Muscle of leg (tissue), 11 donors: ENCODE measurements around the gene DGKQ. TPM values are rescaled to one million over a fixed set of nuclear protein-coding genes. Genes with fewer than 3 reads are reported as not detected.

Experiments used
- DNase-seq: peaks from one replicate; pipeline ENCODE4 v3.0.0; 2013
- H3K27ac ChIP-seq: one replicate; pipeline ENCODE4 v1.5.1; 2013; ENCODE audit warnings: mild to moderate bottlenecking, low read length, control low read depth
- H3K27me3 ChIP-seq: one replicate; pipeline ENCODE4 v1.6.1; 2013; ENCODE audit warnings: low read length; ENCODE audit not compliant: control insufficient read depth, insufficient read depth
- H3K36me3 ChIP-seq: one replicate; pipeline ENCODE4 v1.6.1; 2013; ENCODE audit warnings: low read length; ENCODE audit not compliant: control insufficient read depth, insufficient read depth
- H3K4me1 ChIP-seq: one replicate; pipeline ENCODE4 v1.6.1; 2013; ENCODE audit warnings: low read length; ENCODE audit not compliant: control insufficient read depth, insufficient read depth
- H3K4me3 ChIP-seq: one replicate; pipeline ENCODE4 v1.5.1; 2013; ENCODE audit warnings: low read length, control low read depth
- H3K9me3 ChIP-seq: replicated peaks from 2 replicates; pipeline ENCODE4 v1.6.1; 2013; ENCODE audit warnings: low read depth, low read length; ENCODE audit not compliant: control insufficient read depth
- WGBS: methylation state at CpG from one replicate; pipeline ENCODE4 v1.1.5; 2013; ENCODE audit warnings: missing lambda C conversion rate; ENCODE audit not compliant: insufficient coverage; 5-methylcytosine and 5-hydroxymethylcytosine counted together
- polyA plus RNA-seq, 8 donors: library from polyadenylated mRNA; unstranded; fragments of 120-200 nt; gene quantifications; one replicate each; pipeline versions ENCODE4 v1.2.1 to v1.2.3, GENCODE V29; 2013; ENCODE audit warnings: inconsistent platforms in 1 of 8, low replicate concordance in 1 of 8; ENCODE audit not compliant: insufficient read length in 8 of 8, insufficient read depth in 1 of 8
- total RNA-seq: library from RNA; stranded (reverse); fragments of 120-200 nt; gene quantifications from one replicate; pipeline ENCODE4 v1.2.4, GENCODE V29; 2013

The DGKQ gene
- total and polyA plus RNA-seq, 9 donors, result 3.9 to 7.8 (median 4.7) TPM

- no peak overlapping the region for H3K4me3 ChIP-seq
Measured at GRCh38 chr4:965766-966134, 7.6 kb downstream of the DGKQ start.

GRCh38 chr4:965048-965765, 8.2 kb downstream of the DGKQ start:
- no peaks in the 10 kb centered on the region for H3K9me3 ChIP-seq
- DNase-seq, result no peak
- H3K27me3 ChIP-seq, result peaks cover 23% of the 10 kb centered on the region
- peaks cover 2% of the 10 kb centered on the region for H3K4me1 ChIP-seq
- WGBS, result 84% methylated on average over 20 of the region's 26 CpGs
- peaks cover 21% of the 10 kb centered on the region for H3K36me3 ChIP-seq
- no peak overlapping the region for H3K27ac ChIP-seq
- no peak overlapping the region for H3K4me3 ChIP-seq

More at GRCh38 chr4:965766-966134, 7.6 kb downstream of the DGKQ start:
- H3K9me3 ChIP-seq, result no peaks in the 10 kb centered on the region
- H3K27me3 ChIP-seq, result peaks cover 24% of the 10 kb centered on the region
- peaks cover 2% of the 10 kb centered on the region for H3K4me1 ChIP-seq
- no peak overlapping the region for H3K27ac ChIP-seq
- peaks cover 21% of the 10 kb centered on the region for H3K36me3 ChIP-seq
- WGBS, result 82% methylated on average over 17 of the region's 21 CpGs
- no peak for DNase-seq

GRCh38 chr4:964346-965025, 8.9 kb downstream of the DGKQ start:
- DNase-seq, result no peak
- 81% methylated on average over 21 of the region's 23 CpGs for WGBS
- H3K4me3 ChIP-seq, result no peak overlapping the region
- H3K4me1 ChIP-seq, result peaks cover 2% of the 10 kb centered on the region
- H3K27me3 ChIP-seq, result peaks cover 23% of the 10 kb centered on the region
- H3K36me3 ChIP-seq, result peaks cover 22% of the 10 kb centered on the region
- H3K9me3 ChIP-seq, result no peaks in the 10 kb centered on the region
- H3K27ac ChIP-seq, result no peak overlapping the region

- no peak for DNase-seq
- peaks cover 2% of the 10 kb centered on the region for H3K4me1 ChIP-seq
- 91% methylated on average over 28 of the region's 39 CpGs for WGBS
- H3K36me3 ChIP-seq, result peaks cover 30% of the 10 kb centered on the region
- H3K27ac ChIP-seq, result no peak overlapping the region
- peaks cover 15% of the 10 kb centered on the region for H3K27me3 ChIP-seq
- no peak overlapping the region for H3K4me3 ChIP-seq
- no peaks in the 10 kb centered on the region for H3K9me3 ChIP-seq
Measured at GRCh38 chr4:963276-964225, 9.8 kb downstream of the DGKQ start.

- H3K36me3 ChIP-seq, result peaks cover 34% of the 10 kb centered on the region
- 90% methylated on average over 46 of the region's 54 CpGs for whole genome bisulfite sequencing
- H3K27me3 ChIP-seq, result peaks cover 6% of the 10 kb centered on the region
- H3K4me1 ChIP-seq, result no peaks in the 10 kb centered on the region
- H3K4me3 ChIP-seq, result no peak overlapping the region
- no peaks in the 10 kb centered on the region for H3K9me3 ChIP-seq
- no peak overlapping the region for H3K27ac ChIP-seq
- DNase-seq, result no peak
Measured at GRCh38 chr4:962231-963208, 10.8 kb downstream of the DGKQ start.

GRCh38 chr4:961351-962230, 11.8 kb downstream of the DGKQ start:
- WGBS, result 88% methylated on average over 50 of the region's 52 CpGs
- Histone ChIP-seq H3K4me1 (no peaks in the 10 kb centered on the region), H3K36me3 (peaks cover 34% of the 10 kb centered on the region), H3K27me3 (no peaks in the 10 kb centered on the region), H3K27ac (no peak overlapping the region), H3K4me3 (no peak overlapping the region), H3K9me3 (no peaks in the 10 kb centered on the region)
- no peak for DNase-seq

GRCh38 chr4:960636-961350, 12.6 kb downstream of the DGKQ start:
- WGBS, result 90% methylated on average over 32 of the region's 35 CpGs
- DNase-seq, result no peak
- H3K36me3 ChIP-seq, result peaks cover 31% of the 10 kb centered on the region

GRCh38 chr4:960140-960635, 13.2 kb downstream of the DGKQ start:
- no peaks in the 10 kb centered on the region for H3K9me3 ChIP-seq
- H3K4me1 ChIP-seq, result no peaks in the 10 kb centered on the region
- no peak overlapping the region for H3K27ac ChIP-seq
- no peak for DNase-seq
- no peak overlapping the region for H3K4me3 ChIP-seq
- H3K27me3 ChIP-seq, result no peaks in the 10 kb centered on the region
- 78% methylated on average over 14 of the region's 16 CpGs for WGBS
- peaks cover 37% of the 10 kb centered on the region for H3K36me3 ChIP-seq

More at GRCh38 chr4:960636-961350, 12.6 kb downstream of the DGKQ start:
- Histone ChIP-seq H3K4me3 (no peak overlapping the region), H3K27ac (no peak overlapping the region), H3K9me3 (no peaks in the 10 kb centered on the region), H3K27me3 (no peaks in the 10 kb centered on the region), H3K4me1 (no peaks in the 10 kb centered on the region)
